Effector memory CD8-positive, alpha-beta T cell (primary cell): ENCODE measurements around the gene ASB18.

Experiments
- ATAC-seq: fragments of 150-1000 bp; cut with Tn5 transposase; replicated peaks from 2 replicates; pipeline ENCODE4 v1.10.0; 2021; ENCODE audit warnings: mild to moderate bottlenecking, moderate library complexity
- DNase-seq, 3 experiments: peaks; one replicate each; pipeline ENCODE4 v3.0.0; 2021
- H3K27ac Mint-ChIP-seq, 2 donors: one replicate each; pipeline ENCODE4 v1.8.0; 2022; ENCODE audit warnings: mild to moderate bottlenecking in 2 of 2, mixed read lengths in 2 of 2, moderate library complexity in 2 of 2
- H3K27me3 Mint-ChIP-seq, 2 donors: one replicate each; pipeline ENCODE4 v1.8.0; 2022; ENCODE audit warnings: mixed read lengths in 2 of 2
- H3K36me3 Mint-ChIP-seq: one replicate; pipeline ENCODE4 v1.8.0; 2022; ENCODE audit warnings: mild to moderate bottlenecking, moderate library complexity, mixed read lengths; ENCODE audit not compliant: insufficient read depth
- H3K4me1 Mint-ChIP-seq, 2 donors: one replicate each; pipeline ENCODE4 v1.8.0; 2022; ENCODE audit warnings: low read depth in 2 of 2, mixed read lengths in 2 of 2
- H3K4me3 Mint-ChIP-seq, 2 donors: one replicate each; pipeline ENCODE4 v1.8.0; 2022; ENCODE audit warnings: mild to moderate bottlenecking in 2 of 2, mixed read lengths in 2 of 2, moderate library complexity in 2 of 2
- H3K9me3 Mint-ChIP-seq, 2 donors: one replicate each; pipeline ENCODE4 v1.8.0; 2022; ENCODE audit warnings: mixed read lengths in 2 of 2

Gene ASB18

DNA sequence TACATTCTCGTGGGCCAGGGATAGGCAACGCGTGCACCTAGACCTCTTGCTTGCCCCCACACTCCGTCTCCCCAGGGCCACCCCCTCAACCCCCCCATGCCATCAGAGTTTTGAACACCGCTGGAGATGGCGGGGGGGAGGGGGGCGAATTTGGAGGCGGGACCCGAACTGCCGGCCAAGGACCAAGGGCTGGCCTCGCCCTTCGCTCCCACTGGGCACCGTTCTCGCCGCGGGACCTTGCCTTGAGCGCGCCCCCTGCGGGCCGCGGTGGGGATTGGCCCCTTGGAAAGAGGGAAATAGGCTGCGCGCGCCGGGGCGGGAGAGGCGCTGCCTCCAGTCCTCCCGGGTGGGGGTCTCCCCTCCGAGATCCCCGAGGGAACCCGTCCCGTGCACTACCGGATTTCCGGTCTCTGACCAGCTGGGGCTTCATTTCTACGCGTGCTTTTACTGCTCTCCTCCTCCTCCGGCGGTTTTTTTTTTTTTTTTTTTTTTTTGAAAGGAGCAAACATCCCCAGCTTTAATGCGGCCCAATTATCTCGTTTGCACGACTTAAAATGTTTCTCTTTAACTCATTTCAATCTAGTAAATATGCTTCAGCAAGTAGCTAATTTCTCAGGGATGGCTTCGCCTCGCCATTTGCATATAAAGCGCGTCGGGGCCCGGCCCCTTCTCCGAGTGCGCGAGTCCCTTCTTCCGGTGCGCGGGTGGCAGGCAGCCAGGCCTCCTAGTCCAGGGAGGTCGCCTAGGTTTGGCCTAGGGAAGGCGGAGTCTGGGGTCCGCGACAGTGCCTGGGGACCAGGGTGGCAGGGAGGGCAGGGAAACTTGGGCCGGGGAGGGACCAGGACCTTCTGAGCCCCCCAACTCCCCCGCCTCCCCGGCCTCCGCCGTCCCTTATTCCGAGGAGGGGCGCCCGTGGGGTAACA lies 86.0 kb downstream of the ASB18 start:
- DNase-seq (peak; percentile 12 to 33 (median 19)), ATAC-seq (peak; percentile 44)
- Mint-ChIP-seq H3K27me3 (peaks cover 66 to 94% of the 10 kb centered on the region in 2 donors), H3K4me1 (peaks cover 0 to 11% of the 10 kb centered on the region in 2 donors), H3K36me3 (peaks cover 12% of the 10 kb centered on the region), H3K9me3 (no peaks in the 10 kb centered on the region), H3K4me3 (peak overlapping the region; percentile 74 to 75), H3K27ac (peak overlapping the region in 1 of 2 donors; percentile 57)

DNA sequence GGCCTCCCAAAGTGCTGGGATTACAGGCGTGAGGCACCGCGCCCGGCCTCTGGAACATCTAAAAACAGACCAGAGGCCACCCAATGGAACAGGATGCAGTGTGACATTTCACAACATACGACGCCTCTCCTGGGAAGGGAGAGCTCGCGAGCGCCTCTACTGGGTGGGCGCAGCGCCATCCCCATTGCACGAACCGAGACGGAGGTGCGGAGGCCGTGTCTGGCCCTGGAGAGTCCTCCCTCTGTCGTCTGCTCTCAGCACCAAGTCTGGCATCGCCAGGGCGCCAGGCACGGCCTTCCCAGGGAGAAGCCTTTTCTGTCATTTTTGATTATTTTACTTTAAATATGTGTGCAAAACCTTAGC lies 86.6 kb downstream of the ASB18 start:
- Mint-ChIP-seq H3K4me1 (peaks cover 0 to 13% of the 10 kb centered on the region in 2 donors), H3K36me3 (peaks cover 12% of the 10 kb centered on the region), H3K27me3 (peaks cover 59 to 98% of the 10 kb centered on the region in 2 donors), H3K4me3 (peak overlapping the region in 1 of 2 donors; percentile 75), H3K9me3 (no peaks in the 10 kb centered on the region), H3K27ac (no peak overlapping the region)
- ATAC-seq: peak; percentile 72
- DNase-seq: peak in 1 of 3 experiments; percentile 11

DNA sequence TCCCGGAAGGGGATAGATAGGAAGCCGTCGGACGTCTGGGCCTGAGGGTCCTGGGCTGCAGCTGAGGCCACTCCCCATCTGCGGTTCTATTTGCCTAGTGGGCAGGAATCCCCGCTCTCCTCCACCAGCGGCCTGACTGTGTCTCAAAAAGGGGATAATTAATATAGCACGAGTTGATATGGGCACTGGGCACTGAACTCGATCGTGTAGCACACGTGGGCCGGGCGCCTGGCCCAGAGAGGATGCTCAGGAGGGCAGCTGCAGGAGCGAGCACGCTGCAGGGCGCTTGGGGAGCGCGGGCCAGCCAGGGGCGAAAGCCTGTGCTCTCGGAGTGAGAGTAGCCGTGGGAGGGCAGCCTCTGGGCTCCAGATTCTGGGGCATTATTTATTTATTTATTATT lies 87.3 kb downstream of the ASB18 start:
- Mint-ChIP-seq H3K4me1 (peaks cover 0 to 15% of the 10 kb centered on the region in 2 donors), H3K36me3 (peaks cover 12% of the 10 kb centered on the region), H3K27ac (no peak overlapping the region), H3K27me3 (peaks cover 59 to 100% of the 10 kb centered on the region in 2 donors), H3K4me3 (no peak overlapping the region), H3K9me3 (no peaks in the 10 kb centered on the region)
- DNase-seq: no peak
- ATAC-seq: no peak

DNA sequence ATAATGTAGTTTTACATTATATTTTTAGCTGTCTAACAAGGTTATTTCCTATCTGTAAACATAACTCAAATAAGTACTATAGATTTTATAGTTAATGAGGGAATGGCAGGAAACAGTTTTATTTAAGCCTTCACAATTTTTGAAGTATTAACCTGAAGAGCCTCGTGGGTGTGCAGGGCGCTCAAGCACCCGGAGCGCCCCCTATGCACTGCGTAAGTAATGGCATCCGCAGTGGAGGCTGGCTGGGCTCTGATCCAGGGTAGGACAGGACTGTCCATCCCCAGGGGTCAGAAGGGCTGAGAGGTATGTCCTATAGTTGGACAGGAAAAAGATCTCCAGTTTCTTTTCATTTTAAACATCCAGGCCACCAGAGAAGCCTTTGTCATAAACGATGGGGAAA lies 87.8 kb downstream of the ASB18 start:
- ATAC-seq: no peak
- no peak overlapping the region for H3K4me3 Mint-ChIP-seq
- no peak for DNase-seq
- no peaks in the 10 kb centered on the region for H3K9me3 Mint-ChIP-seq
- H3K27me3 Mint-ChIP-seq: peaks cover 57 to 100% of the 10 kb centered on the region in 2 donors
- H3K36me3 Mint-ChIP-seq: peaks cover 12% of the 10 kb centered on the region
- peaks cover 0 to 15% of the 10 kb centered on the region in 2 donors for H3K4me1 Mint-ChIP-seq
- no peak overlapping the region for H3K27ac Mint-ChIP-seq

DNA sequence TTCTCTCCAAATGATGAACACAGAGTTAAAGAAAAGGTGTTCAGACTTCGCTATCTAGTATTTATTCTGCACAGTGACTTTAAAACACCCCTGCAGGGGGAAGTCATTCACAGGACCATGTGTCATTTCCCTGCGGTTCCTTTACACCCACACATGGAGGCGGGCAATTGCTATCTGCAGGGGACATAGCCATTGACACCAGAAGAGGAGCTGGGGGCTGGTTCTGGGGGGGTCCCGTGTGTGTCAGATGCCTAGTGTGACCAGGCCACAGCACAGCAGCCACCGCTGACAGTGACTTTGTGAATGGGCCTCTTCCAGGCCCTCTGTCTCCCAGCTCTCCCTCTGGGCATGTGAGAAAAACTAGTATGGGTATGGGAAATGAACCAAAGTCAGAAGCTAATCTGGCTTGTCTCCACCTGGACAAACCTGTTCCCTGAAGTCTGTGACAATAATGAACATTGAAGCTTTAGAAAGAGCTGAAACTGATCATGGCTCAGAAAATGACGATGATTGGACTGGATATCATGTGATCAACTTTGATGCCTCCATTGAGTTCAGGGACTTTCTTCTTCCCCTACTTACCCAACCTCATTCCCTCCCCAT lies 88.6 kb downstream of the ASB18 start:
- DNase-seq: no peak
- Mint-ChIP-seq H3K9me3 (no peaks in the 10 kb centered on the region), H3K4me1 (peaks cover 0 to 15% of the 10 kb centered on the region in 2 donors), H3K4me3 (no peak overlapping the region), H3K27ac (no peak overlapping the region), H3K36me3 (peaks cover 12% of the 10 kb centered on the region), H3K27me3 (peaks cover 54 to 100% of the 10 kb centered on the region in 2 donors)
- ATAC-seq: no peak

DNA sequence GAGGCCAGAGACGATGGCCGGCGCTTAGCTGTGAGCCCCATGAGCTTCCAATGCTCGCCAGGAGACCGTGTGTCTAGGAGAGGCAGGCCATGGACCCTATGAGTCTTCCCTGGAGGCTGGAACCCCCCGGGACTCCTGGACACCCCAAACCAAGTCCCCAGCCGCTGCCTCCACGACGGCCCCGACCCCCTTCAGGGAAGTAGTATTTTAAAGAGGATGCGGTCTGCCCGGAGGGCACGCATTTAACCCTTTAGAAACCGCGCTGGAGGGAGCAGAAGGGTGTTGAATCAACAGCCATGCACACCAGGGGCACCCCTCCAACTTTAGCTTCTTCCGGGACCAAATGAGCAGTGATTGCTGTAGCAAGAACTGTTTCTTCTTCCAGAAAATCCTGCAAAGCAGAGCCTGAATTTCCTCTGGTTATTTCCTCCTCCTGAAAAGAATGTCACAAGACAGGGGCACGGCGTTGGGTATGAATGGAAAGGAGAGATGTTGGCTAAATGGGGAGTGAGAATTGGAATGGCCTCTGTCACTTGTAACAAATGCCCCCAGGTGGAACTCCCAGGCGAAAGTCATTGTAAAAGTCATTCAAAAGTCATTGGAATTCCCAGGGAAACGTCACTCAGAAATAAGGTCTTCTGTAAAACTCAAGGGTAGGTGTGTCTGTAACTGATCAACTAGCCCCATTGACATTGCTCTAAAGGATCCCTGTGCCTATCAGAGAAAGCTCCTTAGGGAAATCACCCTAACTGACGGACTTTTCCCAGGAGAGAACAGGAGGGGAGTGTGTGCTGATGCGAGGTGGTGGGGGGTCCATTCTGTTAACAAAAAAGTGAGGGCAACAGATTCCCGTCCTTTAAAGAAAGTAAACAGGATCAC lies 90.2 kb downstream of the ASB18 start:
- no peak for ATAC-seq
- Mint-ChIP-seq H3K27ac (no peak overlapping the region), H3K9me3 (no peaks in the 10 kb centered on the region), H3K27me3 (peaks cover 60 to 100% of the 10 kb centered on the region in 2 donors), H3K4me3 (no peak overlapping the region), H3K4me1 (peaks cover 0 to 16% of the 10 kb centered on the region in 2 donors), H3K36me3 (peaks cover 9% of the 10 kb centered on the region)
- no peak for DNase-seq

DNA sequence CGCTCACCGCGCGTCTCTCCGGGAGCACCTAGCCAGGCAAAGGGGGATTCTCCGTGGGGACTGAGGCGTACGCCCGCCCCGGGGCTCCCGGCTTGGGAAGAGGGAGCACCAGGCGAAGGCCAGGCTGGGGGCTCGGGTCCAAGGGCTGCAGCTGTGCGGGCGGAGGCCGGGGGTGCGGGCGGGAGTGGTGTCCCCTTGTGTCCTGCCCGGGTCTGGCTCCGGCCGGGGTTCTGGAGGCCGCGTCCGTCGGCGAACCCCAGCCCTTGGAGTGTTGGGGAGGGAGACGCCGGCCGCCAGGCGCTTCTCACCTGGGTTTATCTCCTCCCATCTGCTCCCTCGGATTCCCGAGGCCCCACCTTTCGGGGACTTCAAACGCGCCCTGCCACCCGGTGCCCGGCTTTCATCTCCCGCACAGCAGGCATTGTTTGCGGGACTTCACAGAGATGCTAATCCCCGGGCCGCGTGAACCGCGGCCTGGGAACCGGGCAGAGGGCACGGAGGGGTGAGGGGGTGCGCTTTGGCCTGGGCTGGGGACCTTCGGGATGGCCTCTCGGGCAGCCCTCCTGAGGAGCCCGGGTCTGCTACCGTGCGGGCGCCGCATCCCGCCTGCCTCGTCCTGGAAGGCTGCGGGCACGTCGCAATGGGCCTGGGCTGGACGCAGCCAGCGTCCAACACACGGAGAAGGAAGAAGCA lies 91.0 kb downstream of the ASB18 start:
- Mint-ChIP-seq H3K4me3 (no peak overlapping the region), H3K9me3 (no peaks in the 10 kb centered on the region), H3K36me3 (peaks cover 7% of the 10 kb centered on the region), H3K27me3 (peaks cover 56 to 93% of the 10 kb centered on the region in 2 donors), H3K27ac (no peak overlapping the region), H3K4me1 (peaks cover 0 to 14% of the 10 kb centered on the region in 2 donors)
- DNase-seq (no peak), ATAC-seq (no peak)

DNA sequence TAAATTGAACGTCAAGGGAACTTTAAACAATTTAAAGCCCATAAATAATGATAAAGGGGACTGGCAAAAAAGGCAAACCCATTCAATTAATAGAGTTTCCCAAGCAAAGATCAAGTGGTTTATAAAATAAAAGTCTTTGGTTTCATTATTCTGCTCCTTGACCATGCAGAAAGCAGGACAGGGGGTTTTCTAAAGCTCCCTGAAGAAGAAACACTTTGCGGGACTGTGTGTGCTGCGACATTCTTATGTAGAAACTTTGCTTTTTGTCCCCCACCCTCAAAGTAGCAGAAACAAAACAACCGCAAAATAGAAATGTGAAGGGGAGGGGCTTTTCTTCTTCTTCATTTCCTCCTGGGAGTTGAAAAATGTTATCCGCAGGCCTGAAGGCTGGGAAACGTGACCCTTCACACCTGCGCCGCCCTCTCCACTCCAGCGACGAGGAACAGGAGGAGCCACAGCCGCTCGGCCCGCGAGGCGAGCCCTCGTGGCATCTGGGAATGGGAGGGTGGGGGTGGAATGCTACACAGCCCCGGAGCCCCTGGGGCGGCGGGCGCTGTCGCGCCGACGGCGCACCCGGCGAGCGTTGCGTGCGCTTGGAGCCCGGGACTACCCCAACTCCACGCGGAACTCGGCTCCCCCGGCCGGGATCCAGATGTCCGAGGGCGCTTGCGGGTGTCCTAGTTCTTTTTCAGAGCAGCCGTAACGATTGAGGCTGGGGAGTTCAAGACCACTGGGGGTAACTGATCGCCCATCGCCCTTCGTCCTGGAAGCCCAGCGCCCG lies 91.8 kb downstream of the ASB18 start:
- no peaks in the 10 kb centered on the region for H3K36me3 Mint-ChIP-seq
- no peaks in the 10 kb centered on the region for H3K9me3 Mint-ChIP-seq
- no peak for DNase-seq
- no peak overlapping the region for H3K4me3 Mint-ChIP-seq
- no peak overlapping the region for H3K27ac Mint-ChIP-seq
- peaks cover 52 to 85% of the 10 kb centered on the region in 2 donors for H3K27me3 Mint-ChIP-seq
- H3K4me1 Mint-ChIP-seq: peaks cover 0 to 10% of the 10 kb centered on the region in 2 donors
- ATAC-seq: no peak

DNA sequence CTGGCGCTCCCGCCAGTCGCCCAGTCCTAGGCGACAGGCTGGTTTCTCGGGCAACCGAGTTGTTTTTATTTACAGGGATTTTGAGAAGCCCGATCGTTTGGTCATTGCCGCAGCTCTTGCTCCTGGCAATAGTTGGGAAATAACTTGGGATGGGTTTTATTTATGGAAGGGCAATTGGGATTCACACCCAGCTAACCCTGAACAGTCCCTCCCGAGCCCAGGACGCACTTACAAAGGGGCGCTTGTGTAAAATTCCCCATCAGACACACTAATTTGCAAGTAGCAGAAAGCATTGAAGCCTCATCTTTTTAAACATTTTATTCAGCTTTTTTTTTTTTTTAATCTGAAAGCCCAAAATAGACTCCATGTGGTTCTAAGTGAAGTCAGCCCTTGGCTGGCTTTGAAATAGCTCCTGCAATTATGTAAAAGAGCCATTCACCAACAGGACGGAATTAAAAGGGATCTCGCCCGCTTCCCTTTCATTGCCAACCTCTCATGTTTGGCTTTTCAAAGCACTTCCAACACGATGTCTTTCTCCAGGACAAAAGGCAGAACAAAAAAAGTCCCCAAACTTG lies 92.4 kb downstream of the ASB18 start:
- H3K4me1 Mint-ChIP-seq: peaks cover 0 to 11% of the 10 kb centered on the region in 2 donors
- H3K27ac Mint-ChIP-seq: no peak overlapping the region
- peaks cover 51 to 83% of the 10 kb centered on the region in 2 donors for H3K27me3 Mint-ChIP-seq
- H3K9me3 Mint-ChIP-seq: no peaks in the 10 kb centered on the region
- H3K4me3 Mint-ChIP-seq: peak overlapping the region in 1 of 2 donors; percentile 23
- no peak for DNase-seq
- no peak for ATAC-seq
- H3K36me3 Mint-ChIP-seq: no peaks in the 10 kb centered on the region

DNA sequence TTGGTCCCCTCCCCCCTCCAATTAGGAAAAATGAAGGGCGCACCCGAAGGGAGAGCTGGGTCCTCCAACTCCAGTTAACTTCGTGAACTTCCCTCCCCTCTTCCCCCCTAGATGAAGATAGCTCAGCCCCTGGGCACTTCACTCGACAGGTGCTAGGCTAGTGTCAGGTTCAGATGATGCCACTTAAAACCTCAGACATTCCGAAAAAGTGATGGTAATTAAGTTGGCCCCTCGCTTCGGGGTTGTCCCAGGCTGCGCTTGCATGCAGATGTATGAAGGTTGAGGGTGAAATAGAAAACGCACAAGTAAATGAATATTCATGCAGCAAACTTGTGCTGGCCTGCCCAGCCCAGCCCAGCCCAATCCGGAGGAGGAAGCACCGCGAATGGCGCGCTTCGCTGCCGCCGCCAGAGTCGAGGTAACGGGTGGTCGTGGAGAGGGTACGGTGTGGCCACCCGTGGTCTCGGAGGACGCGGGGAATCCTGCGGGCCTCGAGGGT lies 93.0 kb downstream of the ASB18 start:
- ATAC-seq: no peak
- Mint-ChIP-seq H3K27me3 (peaks cover 53 to 83% of the 10 kb centered on the region in 2 donors), H3K36me3 (no peaks in the 10 kb centered on the region), H3K4me1 (peaks cover 3 to 15% of the 10 kb centered on the region in 2 donors), H3K9me3 (no peaks in the 10 kb centered on the region), H3K27ac (no peak overlapping the region), H3K4me3 (peak overlapping the region in 1 of 2 donors; percentile 23)
- no peak for DNase-seq

DNA sequence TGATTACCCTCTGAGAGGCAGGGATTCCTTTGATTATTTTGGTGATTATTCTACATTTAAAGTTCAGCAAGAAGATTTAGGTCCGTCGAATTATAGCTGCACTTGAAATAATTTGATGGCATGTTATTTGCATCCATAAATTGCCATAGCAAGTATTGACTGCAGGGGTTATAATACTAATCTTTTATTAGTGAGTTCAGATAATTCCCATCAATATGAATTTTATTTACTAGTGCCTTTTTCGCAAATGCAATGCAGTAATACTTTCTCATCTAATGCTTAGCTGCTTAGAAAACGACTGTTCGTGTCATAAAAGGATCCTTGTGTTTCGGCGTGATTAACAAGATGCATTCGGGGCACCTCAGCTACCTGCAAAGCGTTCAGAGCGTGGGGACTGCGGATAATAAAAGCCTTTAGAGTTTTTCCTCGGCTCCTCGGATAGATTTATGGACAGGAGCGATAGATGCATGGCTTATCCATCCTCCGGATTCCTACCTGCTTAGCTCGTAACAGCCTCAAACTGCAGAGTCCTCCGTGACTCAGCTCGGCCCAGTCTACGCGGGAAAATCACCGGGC lies 93.5 kb downstream of the ASB18 start:
- Mint-ChIP-seq H3K27ac (no peak overlapping the region), H3K4me1 (peaks cover 4 to 19% of the 10 kb centered on the region in 2 donors), H3K4me3 (no peak overlapping the region), H3K36me3 (no peaks in the 10 kb centered on the region), H3K27me3 (peaks cover 54 to 83% of the 10 kb centered on the region in 2 donors), H3K9me3 (no peaks in the 10 kb centered on the region)
- no peak for ATAC-seq
- DNase-seq: no peak
